HepG2 (cell line): ENCODE data around the gene SYT13. TPM values are rescaled to one million over a fixed set of nuclear protein-coding genes. Genes with fewer than 3 reads are reported as not detected.

Experiments
- ATAC-seq: fragments of 200-7000 bp; cut with Tn5 transposase; 3 replicates; pipeline ENCODE4 v1.9.1; 2020; ENCODE audit warnings: mild to moderate bottlenecking, moderate library complexity
- BruUV-seq: library from RNA; stranded (reverse); fragments of 400-500 nt; replicated peaks from 2 replicates; lab custom pipeline; 2021; lab: Mats Ljungman, UMichigan
- CTCF ChIA-PET: fragments of 300-600 bp; formaldehyde crosslinking; extraction: SDS; loops from one replicate; lab custom pipeline; 2021; ENCODE audit warnings: low total read pairs, inconsistent platforms, low intra/inter-chr PET ratio; lab: Yijun Ruan, JAX
- POLR2A ChIA-PET: fragments of 350-600 bp; sonication (Branson Sonifier 250); formaldehyde crosslinking; loops from one replicate; lab custom pipeline; 2020; ENCODE audit warnings: antibody characterized with exemption, inconsistent platforms; lab: Yijun Ruan, JAX
- DNase-seq: peaks from one replicate; pipeline ENCODE4 v3.0.0-alpha.2; 2015; ENCODE audit warnings: low spot score
- FAIRE-seq: peaks from 3 replicates; lab custom pipeline; 2011; peaks lifted over from hg19 to GRCh38; lab: Jason Lieb, UNC
- H2AFZ ChIP-seq: one replicate; pipeline ENCODE4 v1.6.1; 2011; ENCODE audit warnings: low read length, inconsistent platforms
- H3K27ac ChIP-seq: fragments of 300-600 bp; 3 replicates; pipeline ENCODE4 v1.8.0; 2011; ENCODE audit warnings: mixed run types, mild to moderate bottlenecking, mixed read lengths, low read length, inconsistent platforms; ENCODE audit not compliant: insufficient read depth; ENCODE audit errors: extremely low read length
- H3K27me3 ChIP-seq, 2 experiments: fragments of 200-600 bp in 1 of 2; 2 replicates in 1 of 2; 3 replicates in 1 of 2; pipeline versions ENCODE4 v1.6.0 to v1.8.0; 2011; ENCODE audit warnings: low read length in 2 of 2, mild to moderate bottlenecking in 2 of 2, moderate library complexity in 2 of 2, inconsistent platforms in 1 of 2; ENCODE audit not compliant: insufficient read depth in 2 of 2, control insufficient read depth in 1 of 2
- H3K36me3 ChIP-seq, 2 experiments: fragments of 200-600 bp in 1 of 2; replicated peaks in 1 of 2; 2 replicates in 1 of 2; 3 replicates in 1 of 2; pipeline versions ENCODE4 v1.5.1 to v1.8.0; 2011; ENCODE audit warnings: low read length in 2 of 2, inconsistent platforms in 1 of 2; ENCODE audit not compliant: insufficient read depth in 2 of 2, control insufficient read depth in 1 of 2
- H3K4me1 ChIP-seq: 2 replicates; pipeline ENCODE4 v1.5.1; 2012; ENCODE audit warnings: low read length, inconsistent platforms; ENCODE audit not compliant: insufficient read depth
- H3K4me2 ChIP-seq: 2 replicates; pipeline ENCODE4 v1.6.0; 2011; ENCODE audit warnings: low read depth, low read length, inconsistent platforms
- H3K4me3 ChIP-seq, 3 experiments: fragments of 200-600 bp in 1 of 3; sonication (generic), shearing (Covaris generic) in 1 of 3; replicated peaks in 1 of 3; 2 replicates each; pipeline ENCODE4 v1.5.1; 2011 to 2016; ENCODE audit warnings: low read length in 3 of 3, inconsistent platforms in 2 of 3, low read depth in 2 of 3, mild to moderate bottlenecking in 2 of 3, control low read depth in 1 of 3, mixed read lengths in 1 of 3; ENCODE audit not compliant: insufficient read depth in 1 of 3
- H3K79me2 ChIP-seq: one replicate; pipeline ENCODE4 v1.6.1; 2011; ENCODE audit warnings: low read length, inconsistent platforms; ENCODE audit not compliant: insufficient read depth
- H3K9ac ChIP-seq: 2 replicates; pipeline ENCODE4 v1.6.0; 2011; ENCODE audit warnings: mild to moderate bottlenecking, low read depth, low read length, inconsistent platforms; ENCODE audit not compliant: insufficient read depth
- H3K9me3 ChIP-seq: 2 replicates; pipeline ENCODE4 v1.5.1; 2012; ENCODE audit warnings: mild to moderate bottlenecking, low read length
- H4K20me1 ChIP-seq: 2 replicates; pipeline ENCODE4 v1.6.0; 2011; ENCODE audit warnings: inconsistent platforms, mild to moderate bottlenecking, low read length, moderate library complexity; ENCODE audit not compliant: insufficient read depth
- CTCF ChIP-seq: sonication (generic); formaldehyde crosslinking; IDR thresholded peaks from 2 replicates; pipeline ENCODE4 v1.5.0; 2020; ENCODE audit warnings: mild to moderate bottlenecking, missing genetic modification reagents, moderate library complexity
- EZH2 ChIP-seq: conservative IDR thresholded peaks from 2 replicates; pipeline ENCODE4 v1.6.1; 2012; ENCODE audit warnings: mild to moderate bottlenecking, low read depth, low read length, moderate library complexity
- GATA4 ChIP-seq: sonication (generic); IDR thresholded peaks from 2 replicates; pipeline ENCODE4 v1.6.1; 2016; ENCODE audit warnings: antibody characterized with exemption, low read depth, borderline replicate concordance
- MXD1 ChIP-seq: sonication (generic); formaldehyde crosslinking; IDR thresholded peaks from 2 replicates; pipeline ENCODE4 v1.4.0; 2020; ENCODE audit warnings: mild to moderate bottlenecking, missing genetic modification reagents
- NR0B2 ChIP-seq: sonication (generic); formaldehyde crosslinking; IDR thresholded peaks from 2 replicates; pipeline ENCODE4 v1.4.0; 2020; ENCODE audit warnings: mild to moderate bottlenecking, missing genetic modification reagents
- NRL ChIP-seq: sonication (generic); formaldehyde crosslinking; IDR thresholded peaks from 2 replicates; pipeline ENCODE4 v1.5.0; 2020; ENCODE audit warnings: missing genetic modification reagents, mild to moderate bottlenecking, moderate library complexity, borderline replicate concordance
- POLR2A ChIP-seq, 2 experiments: IDR thresholded peaks; 2 replicates each; pipeline ENCODE4 v1.6.1; 2011; ENCODE audit warnings: low read depth in 2 of 2, low read length in 2 of 2, mild to moderate bottlenecking in 1 of 2, moderate library complexity in 1 of 2; ENCODE audit not compliant: insufficient read depth in 1 of 2
- PRMT3 ChIP-seq: sonication (generic); formaldehyde crosslinking; IDR thresholded peaks from 2 replicates; pipeline ENCODE4 v1.8.1; 2022; ENCODE audit warnings: low read depth, mild to moderate bottlenecking, moderate library complexity, missing genetic modification reagents, borderline replicate concordance
- SOX5 ChIP-seq: IDR thresholded peaks from 2 replicates; pipeline ENCODE4 v1.6.1; 2016; ENCODE audit warnings: borderline replicate concordance
- SOX6 ChIP-seq, 2 experiments: fragments of 450-650 bp in 1 of 2; sonication (generic) in 1 of 2; formaldehyde crosslinking in 1 of 2; IDR thresholded peaks; 2 replicates each; pipeline versions ENCODE4 v1.4.0 to v1.6.1; 2017 to 2020; ENCODE audit warnings: antibody characterized with exemption in 1 of 2, mild to moderate bottlenecking in 1 of 2, missing genetic modification reagents in 1 of 2
- ZNF280B ChIP-seq: sonication (generic); formaldehyde crosslinking; IDR thresholded peaks from 2 replicates; pipeline ENCODE4 v1.5.0; 2020; ENCODE audit warnings: missing genetic modification reagents, mild to moderate bottlenecking, borderline replicate concordance
- ZNF546 ChIP-seq: sonication (generic); formaldehyde crosslinking; conservative IDR thresholded peaks from 2 replicates; pipeline ENCODE4 v1.8.1; 2023; ENCODE audit warnings: mild to moderate bottlenecking, missing genetic modification reagents
- ZNF580 ChIP-seq: IDR thresholded peaks from 2 replicates; pipeline ENCODE4 v1.6.1; 2016; ENCODE audit warnings: low read depth, borderline replicate concordance
- WGBS: methylation state at CpG from one replicate; pipeline ENCODE4 v1.1.6; 2017; ENCODE audit warnings: low lambda C conversion rate; 5-methylcytosine and 5-hydroxymethylcytosine counted together
- in situ Hi-C: cut with HindIII; loops from 2 replicates; pipeline ENCODE4 v1.10.0; 2017; ENCODE audit warnings: low pct_unique_long_range_greater_than_20kb; ENCODE audit not compliant: extremely low pct_ligation_motif_present
- intact Hi-C: fragments of 100-400 bp; cut with micrococcal nuclease; formaldehyde crosslinking; loops from one replicate; pipeline ENCODE4 v1.10.0; 2022; ENCODE audit not compliant: unreplicated experiment
- polyA plus RNA-seq, 8 experiments: library from polyadenylated mRNA; depleted of rRNA in 3 of 8; stranded (reverse) in 7 of 8; unstranded in 1 of 8; fragments of >200 nt; fragmentation: Illumina TruSeq in 4 of 8; extraction: Trizol in 4 of 8; gene quantifications; 2 replicates each; pipeline versions ENCODE4 v1.2.1 to v1.2.3, GENCODE V29; 2011 to 2016; ENCODE audit warnings: low read depth in 4 of 8, missing spikeins in 1 of 8, mixed read lengths in 1 of 8; ENCODE audit not compliant: insufficient read depth in 1 of 8
- total RNA-seq, 5 experiments: library from RNA; depleted of rRNA; stranded (reverse); fragments of >200 nt; fragmentation: Illumina TruSeq; extraction: Trizol; gene quantifications; 2 replicates each; pipeline ENCODE4 v1.2.3, GENCODE V29; 2016; ENCODE audit warnings: low read depth in 1 of 5
- TF ChIP-seq, protein P1 (sequence below): sonication (generic); formaldehyde crosslinking; IDR thresholded peaks from 2 replicates; pipeline ENCODE4 v1.8.1; 2023; ENCODE audit warnings: missing genetic modification reagents, inconsistent platforms, borderline replicate concordance
- TF ChIP-seq, protein P2 (sequence below): sonication (generic); formaldehyde crosslinking; IDR thresholded peaks from 2 replicates; pipeline ENCODE4 v1.4.0; 2020; ENCODE audit warnings: missing genetic modification reagents

Gene SYT13
- total and polyA plus RNA-seq, 2 of the 13 experiments (the other 11 are each of a cell fraction or from before 2014, with no cell fraction given) = 0.02 to 0.13 TPM

DNA sequence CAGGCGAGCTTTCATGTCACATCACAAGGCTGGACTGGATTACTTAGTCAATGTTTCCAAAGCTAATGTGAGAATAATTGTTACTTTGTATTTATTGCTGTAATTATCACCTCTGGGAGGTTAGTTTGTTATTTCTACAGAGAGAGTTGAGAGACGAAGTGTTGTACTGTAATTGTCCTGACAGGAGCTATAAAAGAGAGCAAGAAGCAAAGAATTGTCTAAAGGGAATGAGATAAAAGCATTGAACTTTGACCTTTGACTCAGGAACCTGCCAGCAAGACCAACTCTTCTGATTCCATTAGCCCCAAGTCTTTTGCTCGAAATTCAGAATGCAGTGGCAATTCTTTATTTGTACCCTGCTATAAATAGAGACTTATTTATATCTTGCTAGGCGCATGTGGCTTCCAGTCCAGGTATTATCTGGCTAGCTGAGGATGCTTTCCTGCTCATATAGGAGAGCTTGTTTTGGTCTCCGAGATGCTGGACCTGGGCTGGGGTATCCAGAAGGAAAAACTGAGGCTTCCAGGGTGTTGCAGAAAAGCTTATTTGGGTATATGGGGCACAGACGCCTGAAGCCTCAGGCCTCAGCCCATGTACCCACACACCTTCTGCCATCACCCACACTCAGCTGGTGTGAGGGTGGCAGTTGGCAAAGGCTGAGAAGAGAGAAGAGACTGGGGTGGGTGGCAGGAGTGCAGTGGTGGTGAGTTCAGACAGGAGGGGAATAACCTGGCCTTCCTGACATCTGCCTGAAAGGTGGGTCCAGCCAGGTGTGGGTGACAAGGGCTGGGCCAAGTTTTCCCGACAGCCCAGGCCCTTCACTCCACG is 40.7 kb downstream of the SYT13 start:
- ATAC-seq (no peak), DNase-seq (no peak), FAIRE-seq (no peak)
- Histone ChIP-seq H3K27ac (no peak overlapping the region), H2AFZ (no peak overlapping the region), H3K4me2 (no peak overlapping the region), H3K9ac (no peak overlapping the region), H4K20me1 (no peaks in the 10 kb centered on the region), H3K36me3 (no peaks in the 10 kb centered on the region), H3K79me2 (no peaks in the 10 kb centered on the region), H3K4me1 (no peaks in the 10 kb centered on the region), H3K9me3 (no peaks in the 10 kb centered on the region), H3K27me3 (peaks cover 3 to 4% of the 10 kb centered on the region in 2 experiments; a peak in 1 of 5 replicates), H3K4me3 (no peak overlapping the region)
- POLR2A ChIA-PET = no interaction called here
- in situ Hi-C loops (no loop called here), intact Hi-C loops (no loop called here)
- WGBS = 25% methylated on average over 8 of the region's 8 CpGs
- no TSS peak for BruUV-seq
- CTCF ChIA-PET = no interaction called here
- TF ChIP-seq MXD1 (CRISPR knock-in tag) (no peak), ZNF280B (CRISPR knock-in tag) (no peak), NR0B2 (CRISPR knock-in tag) (no peak), POLR2A (IDR thresholded peaks at IDR 0.05; ENCODE audit: insufficient read depth in 1 of 2, low read depth in 2 of 2, low read length in 2 of 2) (no peak), NRL (no peak), SOX5 (CRISPR knock-in tag) (no peak), ZNF546 (no peak), ZNF580 (CRISPR knock-in tag) (no peak), GATA4 (no peak), SOX6 (IDR thresholded peaks at IDR 0.05) (no peak), SOX6 (CRISPR knock-in tag; IDR thresholded peaks at IDR 0.05) (no peak), PRMT3 (CRISPR knock-in tag) (no peak), CTCF (CRISPR knock-in tag) (no peak), EZH2 (no peak)
- TF ChIP-seq, protein P1, sequence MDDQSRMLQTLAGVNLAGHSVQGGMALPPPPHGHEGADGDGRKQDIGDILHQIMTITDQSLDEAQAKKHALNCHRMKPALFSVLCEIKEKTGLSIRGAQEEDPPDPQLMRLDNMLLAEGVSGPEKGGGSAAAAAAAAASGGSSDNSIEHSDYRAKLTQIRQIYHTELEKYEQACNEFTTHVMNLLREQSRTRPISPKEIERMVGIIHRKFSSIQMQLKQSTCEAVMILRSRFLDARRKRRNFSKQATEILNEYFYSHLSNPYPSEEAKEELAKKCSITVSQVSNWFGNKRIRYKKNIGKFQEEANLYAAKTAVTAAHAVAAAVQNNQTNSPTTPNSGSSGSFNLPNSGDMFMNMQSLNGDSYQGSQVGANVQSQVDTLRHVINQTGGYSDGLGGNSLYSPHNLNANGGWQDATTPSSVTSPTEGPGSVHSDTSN = no peak
- TF ChIP-seq, protein P2, sequence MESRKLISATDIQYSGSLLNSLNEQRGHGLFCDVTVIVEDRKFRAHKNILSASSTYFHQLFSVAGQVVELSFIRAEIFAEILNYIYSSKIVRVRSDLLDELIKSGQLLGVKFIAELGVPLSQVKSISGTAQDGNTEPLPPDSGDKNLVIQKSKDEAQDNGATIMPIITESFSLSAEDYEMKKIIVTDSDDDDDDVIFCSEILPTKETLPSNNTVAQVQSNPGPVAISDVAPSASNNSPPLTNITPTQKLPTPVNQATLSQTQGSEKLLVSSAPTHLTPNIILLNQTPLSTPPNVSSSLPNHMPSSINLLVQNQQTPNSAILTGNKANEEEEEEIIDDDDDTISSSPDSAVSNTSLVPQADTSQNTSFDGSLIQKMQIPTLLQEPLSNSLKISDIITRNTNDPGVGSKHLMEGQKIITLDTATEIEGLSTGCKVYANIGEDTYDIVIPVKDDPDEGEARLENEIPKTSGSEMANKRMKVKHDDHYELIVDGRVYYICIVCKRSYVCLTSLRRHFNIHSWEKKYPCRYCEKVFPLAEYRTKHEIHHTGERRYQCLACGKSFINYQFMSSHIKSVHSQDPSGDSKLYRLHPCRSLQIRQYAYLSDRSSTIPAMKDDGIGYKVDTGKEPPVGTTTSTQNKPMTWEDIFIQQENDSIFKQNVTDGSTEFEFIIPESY (CRISPR knock-in tag) = no peak
